ENCODE results near the gene LCLAT1. TPM values are rescaled to one million over a fixed set of nuclear protein-coding genes. Genes with fewer than 3 reads are reported as not detected.
"Not testable (repeated sequence)": the region's sequence is repeated elsewhere in the genome, so short reads cannot be mapped to it uniquely, and the experiment has no call there.

Gene LCLAT1
- total and polyA plus RNA-seq, 8 donors = 2.0 to 15.0 (median 9.8) TPM

- FAIRE-seq = no peak
- H3K27ac ChIP-seq = no peak overlapping the region
- intact Hi-C loops (cut with DNase I) = no loop called here
Measured at GRCh38 chr2:30465171-30465545, 18.1 kb downstream of the LCLAT1 start.

GRCh38 chr2:30466216-30466615 lies 19.2 kb downstream of the LCLAT1 start:
- no peak for TF ChIP-seq CTCF (IDR thresholded peaks at IDR 0.05)
- Histone ChIP-seq H3K9me3 (no peaks in the 10 kb centered on the region), H3K27me3 (no peaks in the 10 kb centered on the region), H3K36me3 (no peaks in the 10 kb centered on the region), H3K4me1 (peaks cover 9 to 21% (median 9%) of the 10 kb centered on the region in 3 donors), H3K4me3 (no peak overlapping the region), H3K27ac (no peak overlapping the region)
- no peak for FAIRE-seq
- WGBS, 2 donors = 92 to 100% methylated on average over 1 of the region's 1 CpG
- intact Hi-C loops (cut with DNase I) = no loop called here
- DNase-seq = no peak
- no peak for ATAC-seq

More at GRCh38 chr2:30465171-30465545, 18.1 kb downstream of the LCLAT1 start:
- no peak for DNase-seq
- peaks cover 9 to 21% (median 9%) of the 10 kb centered on the region in 3 donors for H3K4me1 ChIP-seq
- H3K4me3 ChIP-seq = no peak overlapping the region
- no peaks in the 10 kb centered on the region for H3K27me3 ChIP-seq
- WGBS, 2 donors = 47 to 57% methylated on average over 3 of the region's 3 CpGs
- no peaks in the 10 kb centered on the region for H3K36me3 ChIP-seq
- H3K9me3 ChIP-seq = no peaks in the 10 kb centered on the region
- no peak for TF ChIP-seq CTCF (IDR thresholded peaks at IDR 0.05)
- peak; percentile 31 to 70 (median 54) for ATAC-seq

GRCh38 chr2:30467062-30467826 lies 20.2 kb downstream of the LCLAT1 start:
- WGBS, 2 donors = 93 to 95% methylated on average over 7 to 8 of the region's 8 CpGs
- H3K27me3 ChIP-seq; H3K4me3 ChIP-seq; ATAC-seq; FAIRE-seq; H3K36me3 ChIP-seq; DNase-seq; H3K27ac ChIP-seq; intact Hi-C loops (cut with DNase I); H3K9me3 ChIP-seq: not testable (repeated sequence)
- peaks cover 9 to 21% (median 9%) of the 10 kb centered on the region in 3 donors for H3K4me1 ChIP-seq

GRCh38 chr2:30470426-30470825 lies 23.4 kb downstream of the LCLAT1 start:
- ATAC-seq = no peak
- Histone ChIP-seq H3K27me3 (no peaks in the 10 kb centered on the region), H3K27ac (no peak overlapping the region), H3K4me3 (no peak overlapping the region), H3K4me1 (peaks cover 0 to 7% (median 0%) of the 10 kb centered on the region in 3 donors), H3K9me3 (no peaks in the 10 kb centered on the region), H3K36me3 (no peaks in the 10 kb centered on the region)
- WGBS, 2 donors = 92 to 94% methylated on average over 1 of the region's 1 CpG
- FAIRE-seq = no peak
- intact Hi-C loops (cut with DNase I) = no loop called here
- TF ChIP-seq CTCF (IDR thresholded peaks at IDR 0.05) = no peak
- DNase-seq = no peak

GRCh38 chr2:30472326-30472725 lies 25.3 kb downstream of the LCLAT1 start:
- ATAC-seq (no peak), FAIRE-seq (no peak), DNase-seq (no peak)
- H3K27ac ChIP-seq = no peak overlapping the region
- H3K36me3 ChIP-seq = no peaks in the 10 kb centered on the region
- H3K4me3 ChIP-seq = no peak overlapping the region
- no peaks in the 10 kb centered on the region for H3K9me3 ChIP-seq
- no peak for TF ChIP-seq CTCF (IDR thresholded peaks at IDR 0.05)
- intact Hi-C loops (cut with DNase I) = no loop called here
- H3K27me3 ChIP-seq = no peaks in the 10 kb centered on the region
- H3K4me1 ChIP-seq = no peaks in the 10 kb centered on the region

All from pancreas (tissue), 10 donors.